ENCODE results near the gene NLGN2.
A peak's percentile ranks its signal among the peaks of the same experiment; 100 is the strongest.

The NLGN2 gene

DNA sequence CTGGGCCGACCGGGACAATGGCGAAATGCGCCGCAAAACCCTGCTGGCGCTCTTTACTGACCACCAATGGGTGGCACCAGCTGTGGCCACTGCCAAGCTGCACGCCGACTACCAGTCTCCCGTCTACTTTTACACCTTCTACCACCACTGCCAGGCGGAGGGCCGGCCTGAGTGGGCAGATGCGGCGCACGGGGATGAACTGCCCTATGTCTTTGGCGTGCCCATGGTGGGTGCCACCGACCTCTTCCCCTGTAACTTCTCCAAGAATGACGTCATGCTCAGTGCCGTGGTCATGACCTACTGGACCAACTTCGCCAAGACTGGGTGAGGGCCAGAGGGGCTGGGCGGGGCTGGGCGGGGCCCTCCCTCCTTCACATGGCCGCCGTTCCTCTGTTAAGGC is 8.1 kb downstream of the NLGN2 start:
- DNase-seq, result no peak

DNA sequence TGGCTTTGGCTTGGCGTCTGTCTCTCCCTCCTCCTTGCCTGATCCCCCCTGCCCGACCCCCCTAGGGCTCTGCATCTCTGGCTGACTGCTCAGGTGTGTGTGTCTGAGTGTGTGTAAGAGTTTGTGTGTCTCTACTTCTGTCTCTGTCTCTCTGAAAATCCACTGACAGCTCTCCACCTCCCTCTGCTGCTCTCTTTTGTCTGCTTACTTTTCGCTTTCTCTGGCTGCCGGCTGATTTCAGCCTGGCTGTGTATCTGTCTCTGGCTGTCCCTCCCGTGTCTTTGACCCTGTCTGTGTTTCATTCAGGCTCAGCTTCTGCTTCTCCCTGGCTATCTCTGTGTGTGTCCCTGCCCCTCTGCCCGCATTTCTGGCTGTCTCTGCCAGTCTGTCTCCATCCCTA is 8.7 kb downstream of the NLGN2 start:
- DNase-seq, result no peak

DNA sequence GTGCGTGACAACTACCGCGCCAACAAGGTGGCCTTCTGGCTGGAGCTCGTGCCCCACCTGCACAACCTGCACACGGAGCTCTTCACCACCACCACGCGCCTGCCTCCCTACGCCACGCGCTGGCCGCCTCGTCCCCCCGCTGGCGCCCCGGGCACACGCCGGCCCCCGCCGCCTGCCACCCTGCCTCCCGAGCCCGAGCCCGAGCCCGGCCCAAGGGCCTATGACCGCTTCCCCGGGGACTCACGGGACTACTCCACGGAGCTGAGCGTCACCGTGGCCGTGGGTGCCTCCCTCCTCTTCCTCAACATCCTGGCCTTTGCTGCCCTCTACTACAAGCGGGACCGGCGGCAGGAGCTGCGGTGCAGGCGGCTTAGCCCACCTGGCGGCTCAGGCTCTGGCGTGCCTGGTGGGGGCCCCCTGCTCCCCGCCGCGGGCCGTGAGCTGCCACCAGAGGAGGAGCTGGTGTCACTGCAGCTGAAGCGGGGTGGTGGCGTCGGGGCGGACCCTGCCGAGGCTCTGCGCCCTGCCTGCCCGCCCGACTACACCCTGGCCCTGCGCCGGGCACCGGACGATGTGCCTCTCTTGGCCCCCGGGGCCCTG is 9.5 kb downstream of the NLGN2 start:
- DNase-seq, result no peak

DNA sequence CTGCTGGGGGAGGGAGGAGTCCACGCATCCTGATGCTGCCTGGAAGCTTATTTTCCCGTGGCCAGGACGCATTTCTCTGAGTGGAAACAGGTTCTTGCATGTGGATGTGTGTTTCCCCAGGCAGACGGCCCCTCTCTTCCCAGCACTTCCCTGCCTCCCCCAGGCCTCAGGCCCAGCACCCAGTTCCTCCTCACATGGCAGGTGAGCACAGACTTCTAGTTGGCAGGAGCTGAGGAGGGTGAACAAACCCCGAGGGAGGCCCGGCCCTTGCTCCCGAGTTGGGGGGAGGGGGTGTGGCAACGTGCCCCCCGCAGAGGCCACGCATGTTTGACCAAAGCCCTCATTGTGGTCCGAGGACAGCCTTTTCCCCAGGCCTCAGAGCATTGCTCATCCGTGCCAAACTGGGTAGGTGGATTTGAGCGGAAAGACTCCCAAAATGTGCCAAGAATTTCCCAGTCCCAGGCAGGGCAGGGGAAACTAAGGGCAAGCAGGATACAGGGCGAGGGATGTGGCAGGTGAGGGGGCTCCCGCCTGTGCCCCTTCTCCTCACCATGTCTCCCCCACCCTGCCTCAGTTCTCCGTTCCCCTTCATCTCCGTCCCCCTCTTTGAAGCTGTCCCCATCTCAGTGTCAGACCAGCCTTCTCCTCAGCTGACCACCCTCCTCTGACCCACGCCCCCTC is 11.0 kb downstream of the NLGN2 start:
- DNase-seq, result no peak

GRCh38 chr17:7419819-7420610 is 12.4 kb downstream of the NLGN2 start, which contains the start of gene SPEM1:
Gene SPEM1, plus strand, starts transcription at chr17:7420324. Its CDS starts 61 bp downstream, at chr17:7420385.
- no peak for DNase-seq

GRCh38 chr17:7421186-7421585 is 13.5 kb downstream of the NLGN2 start:
- DNase-seq, result no peak

GRCh38 chr17:7423679-7424078 is 16.0 kb downstream of the NLGN2 start:
- no peak for DNase-seq

- no peak for DNase-seq
Observed at GRCh38 chr17:7425316-7425715, 17.7 kb downstream of the NLGN2 start, which contains the start of gene SPEM2. Gene SPEM2, plus strand, starts transcription at chr17:7425616. Its CDS starts 73 bp downstream, at chr17:7425689.

DNA sequence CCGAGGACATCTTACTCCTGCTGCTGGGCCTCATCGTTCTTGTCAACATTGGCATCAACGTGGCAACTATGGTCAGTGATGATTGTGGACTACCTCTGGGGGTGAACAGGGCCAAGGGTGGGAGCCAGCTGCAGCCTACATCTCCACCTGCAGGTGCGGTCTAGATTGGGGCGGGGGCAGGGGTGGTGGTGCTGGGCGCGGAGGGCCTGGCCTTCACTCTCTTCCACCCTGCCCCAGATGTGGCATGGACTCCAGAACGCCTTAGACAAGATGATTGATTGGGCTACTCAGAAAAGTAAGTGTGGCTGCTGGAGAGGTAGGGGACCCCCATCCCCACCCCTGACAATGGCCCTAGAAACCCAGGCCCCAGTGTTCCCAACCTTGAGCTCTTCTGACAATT is 18.1 kb downstream of the NLGN2 start:
- no peak for DNase-seq

GRCh38 chr17:7426203-7426863 is 18.7 kb downstream of the NLGN2 start:
- no peak for DNase-seq

- no peak for DNase-seq
Observed at GRCh38 chr17:7426896-7427489, 19.3 kb downstream of the NLGN2 start.

- no peak for DNase-seq
Observed at GRCh38 chr17:7427549-7427948, 19.9 kb downstream of the NLGN2 start.

GRCh38 chr17:7428557-7428956 is 20.9 kb downstream of the NLGN2 start, which contains the start of gene SPEM3:
Gene SPEM3, plus strand, starts transcription at chr17:7428857. Its CDS starts 46 bp downstream, at chr17:7428903.
- DNase-seq, result no peak

DNA sequence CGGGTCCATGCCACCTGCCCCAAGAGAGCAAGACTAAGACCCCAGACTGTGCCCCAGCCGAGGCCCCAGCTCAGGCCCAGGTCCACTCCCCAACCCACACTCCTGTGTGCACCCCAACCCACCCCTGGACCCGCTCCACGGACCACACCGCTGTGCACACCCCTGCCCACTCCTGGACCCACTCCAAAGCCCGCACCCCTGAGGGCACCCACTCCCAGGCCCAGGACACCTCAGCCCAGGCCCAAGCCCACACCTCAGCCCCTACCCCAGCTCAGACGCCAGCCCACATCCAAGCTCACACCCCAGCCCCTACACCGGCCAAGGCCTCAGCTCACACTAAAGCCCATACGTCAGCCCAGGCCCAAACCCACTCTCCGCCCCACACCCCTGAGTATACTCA is 22.1 kb downstream of the NLGN2 start:
- no peak for DNase-seq

- DNase-seq, result no peak
Observed at GRCh38 chr17:7431231-7431630, 23.6 kb downstream of the NLGN2 start.

GRCh38 chr17:7432296-7432695 is 24.7 kb downstream of the NLGN2 start:
- DNase-seq, result no peak

GRCh38 chr17:7435676-7436555 is 28.3 kb downstream of the NLGN2 start:
- DNase-seq, result peak; percentile 39 to 46

GRCh38 chr17:7436556-7437368 is 29.1 kb downstream of the NLGN2 start:
- DNase-seq, result peak in 1 of 2 experiments; percentile 37

DNA sequence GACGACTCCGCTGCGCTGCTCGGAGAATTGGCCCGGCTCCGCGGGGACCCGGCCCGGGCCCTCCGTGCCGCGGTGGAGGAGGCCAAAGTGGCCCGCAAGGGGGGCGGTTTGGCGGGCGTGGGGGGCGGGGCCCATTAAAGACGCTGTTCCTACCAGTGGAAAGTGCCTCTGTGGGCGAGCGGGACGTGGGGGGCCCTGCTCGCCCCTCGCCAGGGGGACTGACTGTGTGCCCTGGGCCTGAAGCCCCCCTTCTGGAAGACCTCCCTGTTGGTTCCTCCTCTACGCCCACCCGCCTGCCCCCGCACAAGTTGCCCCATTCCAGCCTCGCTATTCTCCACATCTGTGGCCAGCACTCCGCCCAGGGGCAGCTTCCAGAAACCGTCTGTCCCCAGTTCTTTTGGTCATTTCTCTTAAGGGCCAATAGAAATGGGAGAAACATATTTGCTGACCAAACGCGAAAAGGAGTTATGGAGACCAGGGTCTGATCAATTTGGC is 29.8 kb downstream of the NLGN2 start:
- no peak for DNase-seq

GRCh38 chr17:7437950-7438614 is 30.4 kb downstream of the NLGN2 start:
- DNase-seq, result peak in 1 of 2 experiments; percentile 32

Data from Kasumi-1 (cell line).